Caco-2 (cell line): ENCODE results near the gene AGK. TPM values are rescaled to one million over a fixed set of nuclear protein-coding genes. Genes with fewer than 3 reads are reported as not detected.

ENCODE experiments used
- BruUV-seq: library from RNA; stranded (reverse); fragments of 400-500 nt; replicated peaks from 2 replicates; lab custom pipeline; 2021; lab: Mats Ljungman, UMichigan
- CTCF ChIA-PET: fragments of 300-600 bp; sonication (Branson Sonifier 250); formaldehyde crosslinking; loops from one replicate; lab custom pipeline; 2022; ENCODE audit warnings: antibody characterized with exemption; lab: Charles Lee
- POLR2A ChIA-PET: fragments of 300-600 bp; sonication (Branson Sonifier 250); formaldehyde crosslinking; loops from one replicate; lab custom pipeline; 2022; ENCODE audit warnings: antibody characterized with exemption; lab: Charles Lee
- DNase-seq, 2 experiments: peaks; one replicate each; pipeline versions ENCODE4 v3.0.0 to v3.0.0-alpha.2; 2020 to 2022
- H3K27me3 ChIP-seq: replicated peaks from 2 replicates; pipeline ENCODE4 v1.6.0; 2011; ENCODE audit warnings: low read length; ENCODE audit not compliant: control insufficient read depth, insufficient read depth
- H3K36me3 ChIP-seq: 2 replicates; pipeline ENCODE4 v1.5.1; 2011; ENCODE audit warnings: low read length; ENCODE audit not compliant: control insufficient read depth, insufficient read depth
- H3K4me1 ChIP-seq: fragments of 250-450 bp; sonication (Bioruptor Pico); 2 replicates; pipeline ENCODE4 v1.5.1; 2020; ENCODE audit warnings: mild to moderate bottlenecking
- H3K4me3 ChIP-seq: 2 replicates; pipeline ENCODE4 v1.5.1; 2011; ENCODE audit warnings: low read depth, mild to moderate bottlenecking, control low read depth, low read length
- H3K9me3 ChIP-seq: fragments of 250-450 bp; sonication (Bioruptor Pico); 2 replicates; pipeline ENCODE4 v1.5.1; 2020; ENCODE audit warnings: mild to moderate bottlenecking, moderate library complexity
- H3K27ac Mint-ChIP-seq: one replicate; pipeline ENCODE4 v1.8.0; 2022; ENCODE audit warnings: mixed read lengths; ENCODE audit not compliant: unreplicated experiment
- H3K27me3 Mint-ChIP-seq: one replicate; pipeline ENCODE4 v1.8.0; 2022; ENCODE audit warnings: mixed read lengths; ENCODE audit not compliant: insufficient read depth, unreplicated experiment
- H3K36me3 Mint-ChIP-seq: one replicate; pipeline ENCODE4 v1.8.0; 2022; ENCODE audit warnings: mild to moderate bottlenecking, mixed read lengths; ENCODE audit not compliant: insufficient read depth, unreplicated experiment
- H3K4me1 Mint-ChIP-seq: one replicate; pipeline ENCODE4 v1.8.0; 2022; ENCODE audit warnings: low read depth, mixed read lengths; ENCODE audit not compliant: unreplicated experiment
- H3K4me3 Mint-ChIP-seq: one replicate; pipeline ENCODE4 v1.8.0; 2022; ENCODE audit warnings: mild to moderate bottlenecking, moderate library complexity, mixed read lengths; ENCODE audit not compliant: unreplicated experiment
- H3K9me3 Mint-ChIP-seq: one replicate; pipeline ENCODE4 v1.8.0; 2022; ENCODE audit warnings: mixed read lengths; ENCODE audit not compliant: unreplicated experiment
- CTCF ChIP-seq, 2 experiments: fragments of 200-600 bp in 1 of 2; IDR thresholded peaks; 1 replicate in 1 of 2; 2 replicates in 1 of 2; pipeline versions ENCODE4 v1.5.1 to v1.8.0; 2011 to 2022; ENCODE audit warnings: antibody characterized with exemption in 1 of 2, control low read depth in 1 of 2, inconsistent platforms in 1 of 2, low read depth in 1 of 2, low read length in 1 of 2, mild to moderate bottlenecking in 1 of 2, moderate library complexity in 1 of 2; ENCODE audit not compliant: insufficient read depth in 1 of 2, severe bottlenecking in 1 of 2, unreplicated experiment in 1 of 2
- intact Hi-C: fragments of 100-400 bp; cut with micrococcal nuclease; formaldehyde crosslinking; loops from one replicate; pipeline ENCODE4 v1.10.0; 2022; ENCODE audit not compliant: unreplicated experiment
- total RNA-seq: library from RNA; stranded (reverse); gene quantifications from 2 replicates; pipeline ENCODE4 v1.2.3, GENCODE V29; 2022

The AGK gene
- total RNA-seq, 1 experiment from 2014 or later = 32.3 TPM

- CTCF ChIA-PET = no interaction called here
- POLR2A ChIA-PET = no interaction called here
- Histone ChIP-seq H3K9me3 (no peaks in the 10 kb centered on the region), H3K27me3 (peaks cover 4% of the 10 kb centered on the region), H3K36me3 (no peaks in the 10 kb centered on the region), H3K4me3 (no peak overlapping the region), H3K4me1 (no peaks in the 10 kb centered on the region)
- no peak for DNase-seq
- Mint-ChIP-seq H3K4me1 (no peaks in the 10 kb centered on the region), H3K36me3 (no peaks in the 10 kb centered on the region), H3K27ac (no peak overlapping the region), H3K4me3 (no peak overlapping the region), H3K27me3 (peaks cover 22% of the 10 kb centered on the region), H3K9me3 (no peaks in the 10 kb centered on the region)
- no TSS peak for BruUV-seq
- intact Hi-C loops = no loop called here
- TF ChIP-seq CTCF (IDR thresholded peaks at IDR 0.05; ENCODE audit: insufficient read depth in 1 of 2, low read depth in 1 of 2, low read length in 1 of 2, severe bottlenecking in 1 of 2, unreplicated experiment in 1 of 2) = no peak
Observed at GRCh38 chr7:141525973-141526514, 25.2 kb upstream of the AGK start.

GRCh38 chr7:141527076-141527475 is 24.1 kb upstream of the AGK start:
- ChIA-PET CTCF (interaction anchor here (0.7 kb wide), 1 partner anchor 971 kb away, joined by 6 read pairs; no protein-coding TSS in a partner anchor), POLR2A (no interaction called here)
- Histone ChIP-seq H3K4me3 (no peak overlapping the region), H3K36me3 (no peaks in the 10 kb centered on the region), H3K9me3 (no peaks in the 10 kb centered on the region), H3K4me1 (no peaks in the 10 kb centered on the region), H3K27me3 (peaks cover 4% of the 10 kb centered on the region)
- H3K27me3 Mint-ChIP-seq = peaks cover 22% of the 10 kb centered on the region
- no peaks in the 10 kb centered on the region for H3K4me1 Mint-ChIP-seq
- no peak overlapping the region for H3K4me3 Mint-ChIP-seq
- H3K36me3 Mint-ChIP-seq = no peaks in the 10 kb centered on the region
- intact Hi-C loops = no loop called here
- no peaks in the 10 kb centered on the region for H3K9me3 Mint-ChIP-seq
- TF ChIP-seq CTCF (IDR thresholded peaks at IDR 0.05; ENCODE audit: insufficient read depth in 1 of 2, low read depth in 1 of 2, low read length in 1 of 2, severe bottlenecking in 1 of 2, unreplicated experiment in 1 of 2) = no peak
- no peak overlapping the region for H3K27ac Mint-ChIP-seq
- no peak for DNase-seq
- no TSS peak for BruUV-seq

DNA sequence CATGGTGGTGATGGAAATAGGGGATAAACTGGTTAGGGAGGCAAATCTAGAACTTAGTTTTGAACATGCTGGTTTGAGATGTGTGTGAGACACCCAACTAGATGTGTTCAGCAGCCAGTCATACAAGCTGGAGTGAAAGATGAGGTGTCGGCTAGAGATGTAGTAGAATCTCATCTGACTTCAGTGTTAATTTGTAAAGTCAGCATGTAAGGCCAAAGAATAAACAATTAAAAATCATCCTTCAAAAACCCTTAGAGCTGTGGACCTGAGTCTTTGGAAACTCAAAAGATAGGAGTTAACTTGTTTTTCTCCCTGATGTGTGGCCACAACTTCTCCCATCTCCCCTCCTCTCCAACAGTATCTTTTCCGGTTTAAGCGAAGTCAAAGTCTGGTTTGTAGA is 22.8 kb upstream of the AGK start:
- CTCF ChIA-PET = no interaction called here

More for the DNA sequence above, 22.8 kb upstream of the AGK start:
- POLR2A ChIA-PET = interaction anchor here (0.6 kb wide), 1 partner anchor 179 kb away, joined by 3 read pairs; the partner anchor contains the start of gene WEE2
- no peak for TF ChIP-seq CTCF (IDR thresholded peaks at IDR 0.05; ENCODE audit: insufficient read depth in 1 of 2, low read depth in 1 of 2, low read length in 1 of 2, severe bottlenecking in 1 of 2, unreplicated experiment in 1 of 2)
- H3K4me3 Mint-ChIP-seq = no peak overlapping the region
- no peaks in the 10 kb centered on the region for H3K36me3 Mint-ChIP-seq
- DNase-seq = no peak
- Histone ChIP-seq H3K27me3 (peaks cover 4% of the 10 kb centered on the region), H3K9me3 (no peaks in the 10 kb centered on the region), H3K36me3 (no peaks in the 10 kb centered on the region), H3K4me1 (no peaks in the 10 kb centered on the region), H3K4me3 (no peak overlapping the region)
- H3K9me3 Mint-ChIP-seq = no peaks in the 10 kb centered on the region
- no TSS peak for BruUV-seq
- no peak overlapping the region for H3K27ac Mint-ChIP-seq
- H3K27me3 Mint-ChIP-seq = peaks cover 22% of the 10 kb centered on the region
- intact Hi-C loops = no loop called here
- no peaks in the 10 kb centered on the region for H3K4me1 Mint-ChIP-seq
